IPS-15b (cell line): Measurements from ENCODE around the gene B4GALT2.

Experiments
- H3K27me3 ChIP-seq: one replicate; pipeline ENCODE4 v1.6.1; 2013; ENCODE audit warnings: low read length; ENCODE audit not compliant: control insufficient read depth, insufficient read depth
- H3K36me3 ChIP-seq: one replicate; pipeline ENCODE4 v1.6.1; 2013; ENCODE audit warnings: low read length; ENCODE audit not compliant: control insufficient read depth, insufficient read depth
- H3K4me1 ChIP-seq: one replicate; pipeline ENCODE4 v1.6.1; 2013; ENCODE audit warnings: mild to moderate bottlenecking, low read length; ENCODE audit not compliant: control insufficient read depth, insufficient read depth
- H3K4me3 ChIP-seq: one replicate; pipeline ENCODE4 v1.5.1; 2013; ENCODE audit warnings: low read depth, low read length
- H3K9ac ChIP-seq: one replicate; pipeline ENCODE4 v1.6.1; 2013; ENCODE audit warnings: low read depth, mild to moderate bottlenecking, low read length
- H3K9me3 ChIP-seq: one replicate; pipeline ENCODE4 v1.6.1; 2013; ENCODE audit warnings: mild to moderate bottlenecking, low read length; ENCODE audit not compliant: control insufficient read depth, insufficient read depth

The B4GALT2 gene

DNA sequence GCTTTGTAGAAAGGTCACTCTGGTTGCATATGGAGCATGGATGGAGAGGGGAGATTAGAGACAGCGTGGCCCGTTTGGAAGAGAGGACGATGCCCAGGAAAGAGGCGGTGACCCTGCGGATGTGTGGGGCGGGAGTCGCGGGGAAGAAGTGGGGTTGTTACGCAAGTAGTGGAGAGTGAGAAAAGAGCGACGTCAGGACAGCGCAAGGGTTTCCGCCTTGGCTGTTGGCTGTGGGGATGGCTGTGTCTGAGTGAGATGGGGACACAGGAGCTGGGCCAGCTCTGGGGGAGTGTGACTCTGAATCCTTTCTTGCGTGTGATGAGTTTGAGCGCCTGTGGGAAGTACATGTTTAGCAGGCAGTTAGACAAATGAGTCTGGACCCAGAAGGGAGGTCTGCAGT, 3.8 kb downstream of the B4GALT2 start:
- no peak overlapping the region for H3K9ac ChIP-seq
- no peaks in the 10 kb centered on the region for H3K9me3 ChIP-seq
- H3K4me1 ChIP-seq = peaks cover 8% of the 10 kb centered on the region
- H3K27me3 ChIP-seq = no peaks in the 10 kb centered on the region
- H3K4me3 ChIP-seq = no peak overlapping the region
- H3K36me3 ChIP-seq = peaks cover 19% of the 10 kb centered on the region

DNA sequence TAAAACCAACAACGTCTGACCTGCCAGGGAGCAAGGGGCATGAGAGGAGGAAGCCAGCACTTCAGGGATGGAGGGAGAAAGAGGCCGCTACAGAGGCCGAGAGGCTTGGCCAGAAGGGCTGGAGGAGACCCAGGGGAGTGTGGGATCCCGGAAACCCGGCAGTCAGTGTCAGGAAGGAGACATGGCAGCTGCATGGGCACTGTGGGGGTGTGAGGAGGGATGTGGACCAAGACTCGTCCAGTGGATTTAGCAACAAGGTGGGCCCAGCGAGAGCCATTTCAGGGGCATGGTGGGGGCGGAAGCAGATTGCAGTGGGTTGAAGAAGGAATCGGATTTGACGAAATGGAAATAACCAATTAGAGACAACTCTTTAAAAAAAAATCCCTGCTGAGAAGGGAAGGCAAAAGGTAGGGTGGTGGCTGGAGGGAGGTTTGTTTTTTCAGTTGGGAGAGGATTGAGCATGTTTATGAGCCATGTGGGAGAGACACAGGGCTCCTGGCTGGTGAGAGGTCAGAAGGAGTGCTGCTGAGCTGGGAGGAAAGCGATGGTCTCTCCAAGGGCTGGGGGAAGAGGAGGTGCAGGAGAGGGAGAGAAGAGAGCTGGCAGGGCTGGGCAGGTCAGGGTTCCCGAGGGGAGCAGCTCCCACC, 4.4 kb downstream of the B4GALT2 start:
- Histone ChIP-seq H3K4me3 (no peak overlapping the region), H3K4me1 (peaks cover 8% of the 10 kb centered on the region), H3K9me3 (no peaks in the 10 kb centered on the region), H3K36me3 (peaks cover 19% of the 10 kb centered on the region), H3K9ac (no peak overlapping the region), H3K27me3 (no peaks in the 10 kb centered on the region)

DNA sequence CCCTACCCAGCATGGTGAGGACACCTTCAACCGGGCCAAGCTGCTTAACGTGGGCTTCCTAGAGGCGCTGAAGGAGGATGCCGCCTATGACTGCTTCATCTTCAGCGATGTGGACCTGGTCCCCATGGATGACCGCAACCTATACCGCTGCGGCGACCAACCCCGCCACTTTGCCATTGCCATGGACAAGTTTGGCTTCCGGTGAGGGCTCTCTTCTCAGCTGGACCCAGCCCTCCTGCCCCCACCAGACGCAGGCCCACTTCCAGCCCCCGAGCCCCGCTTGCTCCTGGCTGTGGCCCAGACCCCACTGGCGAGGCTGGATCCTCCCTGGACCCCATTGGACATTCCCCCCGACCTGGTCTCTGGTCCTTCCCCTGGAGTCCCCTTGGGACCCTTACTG, 5.8 kb downstream of the B4GALT2 start:
- Histone ChIP-seq H3K9me3 (no peaks in the 10 kb centered on the region), H3K27me3 (no peaks in the 10 kb centered on the region), H3K4me3 (no peak overlapping the region), H3K36me3 (peaks cover 19% of the 10 kb centered on the region), H3K4me1 (peaks cover 8% of the 10 kb centered on the region), H3K9ac (no peak overlapping the region)

DNA sequence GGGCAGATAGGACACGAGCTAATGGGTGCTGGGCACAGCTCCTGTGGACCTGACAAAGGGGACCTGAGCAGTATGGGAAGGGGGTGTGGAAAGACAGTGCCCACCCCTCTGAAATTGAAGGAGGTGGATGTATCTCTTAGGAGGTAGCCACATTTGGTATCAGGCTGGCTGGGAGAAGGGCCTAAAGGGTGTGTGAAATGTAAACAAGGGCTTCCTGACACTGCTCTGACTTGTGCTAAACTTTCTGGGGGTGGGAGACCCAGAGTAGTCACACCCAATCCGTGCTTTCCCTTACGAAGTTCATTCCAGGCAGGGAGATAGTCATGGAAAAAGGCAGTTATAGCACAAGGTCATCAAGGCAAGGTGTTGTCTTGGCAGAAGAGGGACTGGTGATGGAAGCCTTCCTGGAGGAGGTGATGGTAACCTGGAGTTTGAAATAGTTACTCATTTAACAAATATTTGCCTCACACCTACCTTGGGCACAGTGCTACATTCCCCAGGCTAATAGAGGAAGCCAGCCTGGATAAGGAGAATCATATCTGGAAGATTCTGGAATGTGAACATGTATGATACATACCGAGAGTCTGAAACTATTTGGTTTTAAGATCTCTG, 7.1 kb downstream of the B4GALT2 start:
- Histone ChIP-seq H3K36me3 (peaks cover 19% of the 10 kb centered on the region), H3K4me3 (no peak overlapping the region), H3K9me3 (no peaks in the 10 kb centered on the region), H3K9ac (no peak overlapping the region), H3K4me1 (no peaks in the 10 kb centered on the region), H3K27me3 (no peaks in the 10 kb centered on the region)

DNA sequence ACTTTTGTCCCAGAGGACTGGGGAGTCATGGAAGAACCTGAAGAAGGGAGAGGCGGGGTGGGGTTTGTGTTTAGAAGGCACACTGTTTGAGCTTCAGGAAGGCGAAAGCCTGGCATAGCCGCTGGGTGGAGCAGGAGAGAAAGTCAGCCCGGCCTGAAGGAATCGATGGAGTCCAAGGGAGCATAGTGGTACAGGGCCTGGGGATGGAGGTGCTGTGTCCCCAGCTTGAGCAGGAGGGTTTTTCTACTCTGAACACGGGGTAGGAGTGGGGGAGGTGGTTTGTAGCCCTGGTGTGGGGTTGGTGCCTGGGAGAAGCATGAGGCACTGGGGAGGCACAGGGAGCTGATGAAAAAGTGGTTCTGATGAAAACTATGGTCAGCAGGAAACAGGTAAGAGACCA, 7.7 kb downstream of the B4GALT2 start:
- H3K36me3 ChIP-seq = peaks cover 12% of the 10 kb centered on the region
- H3K4me3 ChIP-seq = no peak overlapping the region
- H3K9ac ChIP-seq = no peak overlapping the region
- H3K27me3 ChIP-seq = no peaks in the 10 kb centered on the region
- no peaks in the 10 kb centered on the region for H3K4me1 ChIP-seq
- H3K9me3 ChIP-seq = no peaks in the 10 kb centered on the region

DNA sequence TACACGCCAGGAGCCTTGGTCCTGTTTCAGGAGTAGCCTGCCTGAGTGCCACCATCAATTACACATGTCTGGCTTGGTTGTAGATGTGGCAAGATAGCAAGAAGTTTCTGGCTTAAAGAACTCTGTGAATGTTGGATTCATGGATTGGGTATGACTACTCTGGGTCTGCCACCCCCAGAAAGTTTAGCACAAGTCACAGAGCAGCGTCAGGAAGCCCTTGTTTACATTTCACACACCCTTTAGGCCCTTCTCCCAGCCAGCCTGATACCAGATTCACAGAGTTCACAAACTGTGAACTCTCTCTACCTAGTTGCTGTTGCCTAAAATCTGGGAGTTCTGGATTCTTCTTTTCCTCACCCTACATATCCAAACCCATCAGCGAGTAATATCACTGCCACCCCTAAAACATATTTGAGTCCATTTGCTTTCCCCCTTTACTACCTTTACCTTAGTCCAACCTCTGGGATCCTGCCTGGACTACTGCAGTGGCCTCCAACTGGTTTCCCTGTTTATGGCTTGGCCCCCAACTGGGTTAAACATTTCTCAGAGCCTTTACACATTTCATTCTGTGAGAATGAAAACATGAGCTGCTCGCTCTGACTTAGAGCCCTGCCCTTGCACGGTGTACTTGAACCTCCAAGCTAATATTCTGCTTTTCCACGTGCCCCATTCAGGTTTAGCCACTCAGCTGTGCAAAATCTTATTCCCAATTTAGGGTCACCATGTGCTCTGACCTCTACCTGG, 8.3 kb downstream of the B4GALT2 start:
- no peak overlapping the region for H3K9ac ChIP-seq
- H3K4me1 ChIP-seq = no peaks in the 10 kb centered on the region
- H3K4me3 ChIP-seq = no peak overlapping the region
- peaks cover 9% of the 10 kb centered on the region for H3K36me3 ChIP-seq
- H3K9me3 ChIP-seq = no peaks in the 10 kb centered on the region
- H3K27me3 ChIP-seq = no peaks in the 10 kb centered on the region

DNA sequence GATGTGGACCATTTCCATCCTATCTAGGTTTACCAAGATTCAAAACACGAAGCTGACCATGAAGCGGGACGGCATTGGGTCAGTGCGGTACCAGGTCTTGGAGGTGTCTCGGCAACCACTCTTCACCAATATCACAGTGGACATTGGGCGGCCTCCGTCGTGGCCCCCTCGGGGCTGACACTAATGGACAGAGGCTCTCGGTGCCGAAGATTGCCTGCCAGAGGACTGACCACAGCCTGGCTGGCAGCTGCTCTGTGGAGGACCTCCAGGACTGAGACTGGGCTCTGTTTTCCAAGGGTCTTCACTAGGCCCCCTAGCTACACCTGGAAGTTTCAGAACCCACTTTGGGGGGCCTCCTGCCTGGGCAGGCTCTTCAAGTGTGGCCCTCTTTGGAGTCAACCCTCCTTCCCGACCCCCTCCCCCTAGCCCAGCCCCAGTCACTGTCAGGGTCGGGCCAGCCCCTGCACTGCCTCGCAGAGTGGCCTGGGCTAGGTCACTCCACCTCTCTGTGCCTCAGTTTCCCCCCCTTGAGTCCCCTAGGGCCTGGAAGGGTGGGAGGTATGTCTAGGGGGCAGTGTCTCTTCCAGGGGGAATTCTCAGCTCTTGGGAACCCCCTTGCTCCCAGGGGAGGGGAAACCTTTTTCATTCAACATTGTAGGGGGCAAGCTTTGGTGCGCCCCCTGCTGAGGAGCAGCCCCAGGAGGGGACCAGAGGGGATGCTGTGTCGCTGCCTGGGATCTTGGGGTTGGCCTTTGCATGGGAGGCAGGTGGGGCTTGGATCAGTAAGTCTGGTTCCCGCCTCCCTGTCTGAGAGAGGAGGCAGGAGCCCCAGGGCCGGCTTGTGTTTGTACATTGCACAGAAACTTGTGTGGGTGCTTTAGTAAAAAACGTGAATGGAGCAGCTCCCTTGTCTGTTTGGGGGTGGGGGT, 11.5 kb downstream of the B4GALT2 start:
- no peak overlapping the region for H3K9ac ChIP-seq
- peaks cover 2% of the 10 kb centered on the region for H3K36me3 ChIP-seq
- peaks cover 7% of the 10 kb centered on the region for H3K4me1 ChIP-seq
- no peaks in the 10 kb centered on the region for H3K9me3 ChIP-seq
- H3K27me3 ChIP-seq = no peaks in the 10 kb centered on the region
- H3K4me3 ChIP-seq = peak overlapping the region; percentile 81

DNA sequence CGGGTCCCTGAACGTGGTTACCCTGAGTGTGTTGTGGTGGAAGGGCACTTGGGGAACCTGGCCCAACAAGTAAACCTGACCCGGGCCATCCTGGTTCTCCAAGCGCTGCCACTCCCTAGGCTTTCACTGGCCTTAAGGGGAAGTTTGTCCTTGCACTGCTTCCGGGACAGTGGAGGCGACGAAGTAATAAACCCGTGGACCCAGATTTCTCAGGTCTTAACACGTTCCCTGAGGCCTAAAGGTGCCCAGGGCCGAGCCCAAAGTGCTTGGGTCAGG, 12.1 kb downstream of the B4GALT2 start:
- H3K27me3 ChIP-seq = no peaks in the 10 kb centered on the region
- H3K4me1 ChIP-seq = peaks cover 7% of the 10 kb centered on the region
- H3K9me3 ChIP-seq = no peaks in the 10 kb centered on the region
- H3K36me3 ChIP-seq = peaks cover 4% of the 10 kb centered on the region
- H3K9ac ChIP-seq = peak overlapping the region; percentile 37
- H3K4me3 ChIP-seq = peak overlapping the region; percentile 81

DNA sequence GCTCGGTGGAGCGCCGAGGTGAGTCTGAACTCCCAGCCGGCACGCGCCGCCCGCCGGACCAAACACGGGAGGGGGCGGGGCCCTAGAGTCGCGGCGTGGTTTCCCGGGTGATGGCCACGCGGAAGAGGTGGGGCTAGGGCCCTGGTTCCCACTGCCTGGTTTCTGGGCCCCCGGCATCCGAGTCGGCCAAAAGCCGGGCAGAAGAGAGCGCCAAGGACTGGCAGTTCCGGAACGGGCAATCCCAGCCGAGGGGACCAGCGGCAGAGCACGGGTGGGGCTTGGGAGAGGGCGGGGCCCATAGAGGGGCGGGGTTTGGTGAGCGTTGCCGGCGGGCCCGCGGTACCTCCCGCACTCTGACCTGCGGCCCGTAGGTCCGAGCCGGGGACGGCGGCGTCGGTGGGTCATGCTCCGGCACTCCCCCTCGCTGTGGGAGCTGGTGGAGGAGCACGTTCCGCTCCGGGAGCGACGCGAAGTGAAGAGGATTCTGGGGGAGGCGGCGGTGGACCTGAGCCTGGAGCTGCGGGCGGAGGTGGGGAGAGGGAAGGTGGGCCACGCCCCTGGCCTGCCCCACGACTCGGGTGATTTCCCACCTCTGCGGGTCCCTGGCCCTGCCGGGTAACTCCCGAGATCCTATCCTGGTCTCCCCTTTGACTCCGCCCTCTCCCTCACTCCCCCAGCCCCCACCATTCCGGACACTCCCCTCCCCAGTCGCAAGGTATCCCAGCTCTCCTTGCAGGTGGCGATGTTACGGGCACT, 12.6 kb downstream of the B4GALT2 start, which contains the start of gene CCDC24:
CCDC24 (plus strand) TSS at position 124 of the 756 bp plus-strand sequence; CDS start at position 404, 280 bp downstream.
- peak within 1 kb of the TSS; percentile 73 for H3K9ac ChIP-seq
- H3K36me3 ChIP-seq = peaks cover 4% of the 10 kb centered on the region
- H3K27me3 ChIP-seq = no peaks in the 10 kb centered on the region
- peaks cover 7% of the 10 kb centered on the region for H3K4me1 ChIP-seq
- H3K4me3 ChIP-seq = peak within 1 kb of the TSS; percentile 81
- H3K9me3 ChIP-seq = no peaks in the 10 kb centered on the region

DNA sequence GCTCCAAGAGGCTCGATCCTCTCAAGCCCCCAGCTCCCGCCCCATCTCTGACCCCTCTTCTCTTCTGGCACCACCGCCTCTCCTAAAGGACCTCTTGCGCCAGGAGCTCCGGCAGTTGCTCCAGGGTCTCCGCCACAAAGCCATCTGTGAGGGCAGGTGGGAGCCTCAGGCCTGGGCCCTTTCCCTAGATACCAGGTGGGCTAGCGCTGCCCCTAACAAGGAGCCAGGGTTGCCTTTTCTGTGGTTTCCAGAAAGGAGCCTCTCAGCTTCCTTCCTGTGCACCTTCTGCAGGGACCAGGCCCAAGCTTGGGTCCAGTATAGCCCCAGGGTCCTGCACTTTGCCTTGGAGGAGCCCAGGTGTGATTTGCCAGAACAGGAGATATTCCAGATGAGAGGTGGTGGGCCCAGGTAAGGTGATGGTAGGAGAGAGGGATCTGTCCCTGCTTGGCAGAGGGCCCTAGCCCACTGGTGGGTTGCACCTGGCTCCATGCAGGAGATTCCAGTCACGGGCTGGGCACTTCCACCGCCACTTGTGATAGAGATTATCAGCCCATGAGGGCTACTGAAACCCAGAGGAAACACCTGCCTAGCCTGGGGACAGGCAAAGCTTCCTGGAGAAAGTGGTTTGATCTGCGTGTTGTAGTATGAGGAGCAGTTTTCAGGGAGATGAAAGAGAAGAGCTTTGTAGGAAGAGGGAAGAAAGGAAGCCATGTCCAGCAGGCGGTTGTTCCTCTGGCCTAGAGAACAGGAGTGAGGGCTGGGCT, 13.4 kb downstream of the B4GALT2 start:
- H3K36me3 ChIP-seq = peaks cover 4% of the 10 kb centered on the region
- H3K27me3 ChIP-seq = no peaks in the 10 kb centered on the region
- peaks cover 7% of the 10 kb centered on the region for H3K4me1 ChIP-seq
- H3K4me3 ChIP-seq = peak overlapping the region; percentile 81
- no peaks in the 10 kb centered on the region for H3K9me3 ChIP-seq
- peak overlapping the region; percentile 73 for H3K9ac ChIP-seq
